Endothelial cell (in vitro differentiated cells): ENCODE results near the gene C11orf68. TPM values are rescaled to one million over a fixed set of nuclear protein-coding genes. Genes with fewer than 3 reads are reported as not detected.
"Not testable (repeated sequence)": the region's sequence is repeated elsewhere in the genome, so short reads cannot be mapped to it uniquely, and the experiment has no call there.

Source experiments
- DNase-seq: peaks from one replicate; pipeline ENCODE4 v3.0.0; 2021; ENCODE audit warnings: low spot score
- H3K27ac Mint-ChIP-seq: one replicate; pipeline ENCODE4 v1.8.0; 2021; ENCODE audit warnings: mixed read lengths, inconsistent platforms; ENCODE audit not compliant: unreplicated experiment
- H3K27me3 Mint-ChIP-seq: one replicate; pipeline ENCODE4 v1.8.0; 2021; ENCODE audit warnings: mild to moderate bottlenecking, moderate library complexity, mixed read lengths, inconsistent platforms; ENCODE audit not compliant: unreplicated experiment
- H3K36me3 Mint-ChIP-seq: one replicate; pipeline ENCODE4 v1.8.0; 2021; ENCODE audit warnings: mild to moderate bottlenecking, low read depth, mixed read lengths, inconsistent platforms; ENCODE audit not compliant: unreplicated experiment
- H3K4me1 Mint-ChIP-seq: one replicate; pipeline ENCODE4 v1.8.0; 2021; ENCODE audit warnings: mild to moderate bottlenecking, mixed read lengths, inconsistent platforms; ENCODE audit not compliant: unreplicated experiment
- H3K4me3 Mint-ChIP-seq: one replicate; pipeline ENCODE4 v1.8.0; 2021; ENCODE audit warnings: mild to moderate bottlenecking, mixed read lengths, inconsistent platforms; ENCODE audit not compliant: unreplicated experiment
- H3K9me3 Mint-ChIP-seq: one replicate; pipeline ENCODE4 v1.8.0; 2021; ENCODE audit warnings: mixed read lengths, inconsistent platforms; ENCODE audit not compliant: unreplicated experiment
- CTCF ChIP-seq: fragments of 200-600 bp; sonication (generic); IDR thresholded peaks from one replicate; pipeline ENCODE4 v1.5.0; 2021; ENCODE audit warnings: antibody characterized with exemption; ENCODE audit not compliant: unreplicated experiment
- total RNA-seq: library from RNA; stranded (reverse); fragmentation: NEBNext Ultra II Directional; extraction: Animal tissue kit (Norgen Biotek cat#: 25700); gene quantifications from one replicate; pipeline ENCODE4 v1.2.1, GENCODE V29; 2021; ENCODE audit not compliant: unreplicated experiment

The C11orf68 gene
- total RNA-seq, 1 donor from 2014 or later = 31.1 TPM

- Mint-ChIP-seq H3K9me3 (no peaks in the 10 kb centered on the region), H3K27ac (no peak overlapping the region), H3K4me3 (no peak overlapping the region), H3K36me3 (peaks cover 5% of the 10 kb centered on the region), H3K27me3 (peaks cover 10% of the 10 kb centered on the region), H3K4me1 (peaks cover 18% of the 10 kb centered on the region)
- no peak for DNase-seq
- TF ChIP-seq CTCF = no peak
These were observed 39.4 kb upstream of the C11orf68 start for GRCh38 chr11:65958291-65958690.

- no peaks in the 10 kb centered on the region for H3K4me1 Mint-ChIP-seq
- no peak for TF ChIP-seq CTCF
- peaks cover 2% of the 10 kb centered on the region for H3K27me3 Mint-ChIP-seq
- H3K9me3 Mint-ChIP-seq = no peaks in the 10 kb centered on the region
- no peaks in the 10 kb centered on the region for H3K36me3 Mint-ChIP-seq
- no peak for DNase-seq
- no peak overlapping the region for H3K4me3 Mint-ChIP-seq
- H3K27ac Mint-ChIP-seq = no peak overlapping the region
These were observed 35.9 kb upstream of the C11orf68 start for GRCh38 chr11:65954771-65955170.

- no peaks in the 10 kb centered on the region for H3K36me3 Mint-ChIP-seq
- DNase-seq = no peak
These were observed 34.6 kb upstream of the C11orf68 start for GRCh38 chr11:65953471-65953870.

GRCh38 chr11:65952052-65952521, 33.2 kb upstream of the C11orf68 start:
- no peak for TF ChIP-seq CTCF
- H3K9me3 Mint-ChIP-seq = no peaks in the 10 kb centered on the region
- no peaks in the 10 kb centered on the region for H3K36me3 Mint-ChIP-seq
- no peak overlapping the region for H3K27ac Mint-ChIP-seq
- DNase-seq = no peak
- H3K27me3 Mint-ChIP-seq = peaks cover 3% of the 10 kb centered on the region
- H3K4me3 Mint-ChIP-seq = no peak overlapping the region
- no peaks in the 10 kb centered on the region for H3K4me1 Mint-ChIP-seq

More at GRCh38 chr11:65953471-65953870, 34.6 kb upstream of the C11orf68 start:
- peaks cover 2% of the 10 kb centered on the region for H3K27me3 Mint-ChIP-seq
- H3K27ac Mint-ChIP-seq = no peak overlapping the region
- no peak overlapping the region for H3K4me3 Mint-ChIP-seq
- H3K4me1 Mint-ChIP-seq = no peaks in the 10 kb centered on the region
- TF ChIP-seq CTCF = no peak
- no peaks in the 10 kb centered on the region for H3K9me3 Mint-ChIP-seq

- not testable (repeated sequence) for H3K27ac Mint-ChIP-seq, H3K27me3 Mint-ChIP-seq, DNase-seq, H3K36me3 Mint-ChIP-seq, H3K9me3 Mint-ChIP-seq, H3K4me1 Mint-ChIP-seq, H3K4me3 Mint-ChIP-seq
These were observed 32.8 kb upstream of the C11orf68 start for GRCh38 chr11:65951641-65952040.

GRCh38 chr11:65950711-65951110, 31.8 kb upstream of the C11orf68 start:
- H3K9me3 Mint-ChIP-seq, H3K27me3 Mint-ChIP-seq, DNase-seq, H3K4me1 Mint-ChIP-seq, H3K36me3 Mint-ChIP-seq, H3K27ac Mint-ChIP-seq, H3K4me3 Mint-ChIP-seq: not testable (repeated sequence)
